VCaP (cell line): ENCODE measurements around the gene PRMT7.

Experiments used
- H3K27ac ChIP-seq: fragments of 450-650 bp; 2 replicates; pipeline ENCODE4 v1.5.1; 2017
- CTCF ChIP-seq: fragments of 450-650 bp; conservative IDR thresholded peaks from 2 replicates; pipeline ENCODE4 v1.5.1; 2017; ENCODE audit warnings: mild to moderate bottlenecking, moderate library complexity

Gene PRMT7

GRCh38 chr16:68298907-68299561, 11.8 kb upstream of the PRMT7 start:
- no peak for TF ChIP-seq CTCF
- H3K27ac ChIP-seq = no peak overlapping the region

GRCh38 chr16:68299571-68300453, 11.0 kb upstream of the PRMT7 start:
- TF ChIP-seq CTCF = no peak

GRCh38 chr16:68300734-68301459, 9.9 kb upstream of the PRMT7 start:
- no peak overlapping the region for H3K27ac ChIP-seq
- TF ChIP-seq CTCF = no peak

More at GRCh38 chr16:68299571-68300453, 11.0 kb upstream of the PRMT7 start:
- no peak overlapping the region for H3K27ac ChIP-seq

- H3K27ac ChIP-seq = no peak overlapping the region
Measured at GRCh38 chr16:68306633-68307032, 4.2 kb upstream of the PRMT7 start.

GRCh38 chr16:68309799-68310198, 1.0 kb upstream of the PRMT7 start:
- no peak for TF ChIP-seq CTCF
- H3K27ac ChIP-seq = peak overlapping the region; percentile 68; the same call in 1 of the 2 replicates

More at GRCh38 chr16:68306633-68307032, 4.2 kb upstream of the PRMT7 start:
- no peak for TF ChIP-seq CTCF

GRCh38 chr16:68310437-68310773, 414 bp upstream of the PRMT7 start:
- H3K27ac ChIP-seq = peak overlapping the region; percentile 68

More at GRCh38 chr16:68310437-68310773, 414 bp upstream of the PRMT7 start:
- TF ChIP-seq CTCF = no peak
